Neuron (in vitro differentiated cells): Measurements from ENCODE around the gene PID1.

Source experiments
- H2AFZ ChIP-seq: one replicate; pipeline ENCODE4 v1.6.1; 2013; ENCODE audit warnings: low read depth, mild to moderate bottlenecking, inconsistent platforms, low read length, moderate library complexity
- H3K27me3 ChIP-seq: one replicate; pipeline ENCODE4 v1.6.1; 2013; ENCODE audit warnings: low read length; ENCODE audit not compliant: insufficient read depth
- H3K36me3 ChIP-seq: one replicate; pipeline ENCODE4 v1.6.1; 2013; ENCODE audit warnings: low read length; ENCODE audit not compliant: insufficient read depth
- H3K4me1 ChIP-seq: one replicate; pipeline ENCODE4 v1.6.1; 2013; ENCODE audit warnings: low read length; ENCODE audit not compliant: insufficient read depth
- H3K4me3 ChIP-seq: 2 replicates; pipeline ENCODE4 v1.5.1; 2013; ENCODE audit warnings: mild to moderate bottlenecking, low read length, moderate library complexity
- H3K9me3 ChIP-seq: one replicate; pipeline ENCODE4 v1.6.1; 2013; ENCODE audit warnings: low read length

Gene PID1

DNA sequence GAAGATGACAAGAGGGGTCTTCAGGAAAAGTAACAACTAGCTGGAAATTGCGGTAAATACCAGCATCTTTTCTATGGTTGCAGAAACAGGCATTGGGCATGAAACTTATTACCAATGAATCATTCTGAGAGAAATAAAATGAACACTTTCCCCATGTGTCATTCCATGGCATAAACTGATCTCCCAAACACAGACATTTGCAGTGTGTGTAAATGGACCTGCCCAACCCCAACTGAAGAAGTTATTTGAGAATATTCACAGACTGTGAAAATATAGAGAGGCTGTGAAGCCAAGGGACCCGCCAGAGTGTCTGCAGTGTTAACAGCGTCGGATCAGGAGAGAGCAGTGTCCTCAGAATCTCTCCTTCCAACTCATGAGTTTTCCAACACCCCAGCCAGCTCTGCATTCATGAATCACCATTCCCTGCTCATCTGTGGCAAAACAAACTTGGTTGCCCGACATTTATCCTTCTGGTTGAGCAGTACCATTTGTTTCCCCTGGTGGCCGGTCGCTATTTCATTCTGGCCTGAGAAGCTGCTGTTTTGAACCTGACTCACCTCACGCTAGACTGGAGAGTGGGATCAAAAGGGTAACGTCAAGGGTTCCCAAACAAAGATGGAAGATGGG, 238.4 kb downstream of the PID1 start:
- Histone ChIP-seq H3K4me3 (no peak overlapping the region), H3K36me3 (no peaks in the 10 kb centered on the region), H2AFZ (no peak overlapping the region), H3K4me1 (no peaks in the 10 kb centered on the region), H3K9me3 (no peaks in the 10 kb centered on the region), H3K27me3 (no peaks in the 10 kb centered on the region)

DNA sequence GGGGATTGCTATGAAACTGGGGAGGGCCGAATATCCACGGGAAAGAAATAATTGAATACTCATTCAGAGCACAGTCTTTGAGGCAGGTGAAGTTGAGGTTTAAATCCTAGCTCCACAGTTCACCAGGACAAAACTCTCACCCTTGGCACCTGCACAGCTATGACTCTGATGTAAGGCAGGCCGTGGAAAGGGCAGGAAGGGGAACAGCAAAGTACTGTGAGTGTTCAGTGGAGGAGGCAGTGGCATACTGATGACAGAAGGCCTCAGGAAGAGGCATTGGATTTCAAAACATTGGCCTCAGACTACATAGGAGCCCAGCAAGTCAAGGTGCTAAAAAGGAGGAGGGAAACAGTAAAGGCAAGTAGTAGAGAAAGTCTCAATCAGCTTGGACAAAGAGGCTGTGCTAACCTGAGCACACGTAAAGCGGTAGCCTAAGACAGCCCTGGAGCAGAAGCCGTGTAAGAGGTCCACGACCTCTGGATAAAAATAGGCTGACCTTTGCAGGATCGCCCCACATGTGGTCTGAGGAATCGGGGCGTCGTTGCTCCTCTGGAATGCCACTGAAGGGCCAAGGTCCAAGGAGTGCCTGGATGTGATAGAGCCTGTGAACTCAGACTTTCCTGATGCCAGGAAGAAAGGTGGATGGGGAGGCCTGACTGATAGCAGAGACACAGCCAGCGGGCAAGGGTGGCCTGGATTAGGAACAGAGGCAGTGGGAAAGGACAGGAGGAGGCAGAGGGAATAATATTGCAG, 243.6 kb downstream of the PID1 start:
- Histone ChIP-seq H3K4me1 (no peaks in the 10 kb centered on the region), H3K4me3 (no peak overlapping the region), H3K9me3 (no peaks in the 10 kb centered on the region), H2AFZ (no peak overlapping the region), H3K36me3 (no peaks in the 10 kb centered on the region), H3K27me3 (no peaks in the 10 kb centered on the region)

DNA sequence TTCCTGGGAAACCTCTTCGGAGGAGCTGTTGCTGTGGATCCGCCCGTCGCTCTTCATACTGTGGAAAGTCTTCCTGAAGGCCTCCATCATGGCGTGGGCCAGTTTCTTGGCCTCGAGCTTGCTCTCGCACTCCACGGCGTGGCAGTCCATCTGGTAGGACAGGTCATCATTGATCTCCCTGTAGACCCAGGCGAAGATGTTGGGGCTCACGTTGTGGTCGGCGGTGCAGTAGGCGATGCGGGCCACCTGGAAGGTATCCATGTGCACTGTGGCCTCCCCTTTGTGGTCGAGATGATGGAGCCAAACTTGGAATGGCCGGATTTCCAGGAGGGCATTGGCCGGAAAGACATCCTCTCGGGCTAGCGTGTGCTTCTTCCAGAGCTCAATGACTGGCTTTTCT, 245.4 kb downstream of the PID1 start:
- Histone ChIP-seq H3K36me3 (no peaks in the 10 kb centered on the region), H3K4me3 (no peak overlapping the region), H3K27me3 (no peaks in the 10 kb centered on the region), H3K9me3 (no peaks in the 10 kb centered on the region), H3K4me1 (no peaks in the 10 kb centered on the region), H2AFZ (no peak overlapping the region)

DNA sequence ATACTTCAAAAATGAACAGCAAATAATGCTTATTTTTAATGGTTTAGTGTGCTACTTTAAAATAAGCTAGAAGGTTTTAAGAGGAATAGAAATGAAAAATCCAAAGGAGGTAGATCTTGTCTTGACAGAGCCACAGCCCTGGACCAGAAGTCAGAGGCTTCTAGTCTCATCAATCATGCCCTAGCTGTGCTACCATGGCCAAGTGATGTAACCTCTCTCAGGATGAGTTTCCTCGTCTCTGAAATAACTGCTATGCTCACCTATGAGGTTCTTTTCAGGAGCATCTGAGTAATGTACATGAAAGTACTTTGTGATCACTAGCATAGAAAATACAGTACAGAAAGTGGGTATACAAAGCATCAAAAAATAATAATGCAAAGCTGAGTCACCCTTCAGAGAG, 248.4 kb downstream of the PID1 start:
- Histone ChIP-seq H3K4me3 (no peak overlapping the region), H3K36me3 (no peaks in the 10 kb centered on the region), H3K4me1 (no peaks in the 10 kb centered on the region), H2AFZ (no peak overlapping the region), H3K9me3 (no peaks in the 10 kb centered on the region), H3K27me3 (no peaks in the 10 kb centered on the region)

DNA sequence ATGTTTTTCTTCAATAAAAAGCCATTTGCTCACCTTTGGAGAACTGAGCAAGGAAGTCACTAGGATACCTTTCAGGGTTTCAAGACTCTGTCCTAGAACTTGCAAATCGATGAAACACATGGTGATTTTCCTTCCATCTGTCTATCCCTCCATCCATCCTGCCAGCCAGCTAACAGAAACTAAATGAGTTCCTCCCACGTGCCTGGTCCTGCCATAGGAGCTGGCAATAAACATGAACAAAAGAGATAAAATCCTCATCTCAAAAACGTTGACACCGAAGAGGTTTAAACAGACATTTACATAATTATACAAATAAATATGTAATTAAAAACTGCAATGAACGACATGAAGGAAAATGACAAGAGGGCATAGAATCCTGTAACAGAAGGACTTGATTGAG, 249.0 kb downstream of the PID1 start:
- Histone ChIP-seq H2AFZ (no peak overlapping the region), H3K4me3 (no peak overlapping the region), H3K4me1 (no peaks in the 10 kb centered on the region), H3K9me3 (no peaks in the 10 kb centered on the region), H3K36me3 (no peaks in the 10 kb centered on the region), H3K27me3 (no peaks in the 10 kb centered on the region)

DNA sequence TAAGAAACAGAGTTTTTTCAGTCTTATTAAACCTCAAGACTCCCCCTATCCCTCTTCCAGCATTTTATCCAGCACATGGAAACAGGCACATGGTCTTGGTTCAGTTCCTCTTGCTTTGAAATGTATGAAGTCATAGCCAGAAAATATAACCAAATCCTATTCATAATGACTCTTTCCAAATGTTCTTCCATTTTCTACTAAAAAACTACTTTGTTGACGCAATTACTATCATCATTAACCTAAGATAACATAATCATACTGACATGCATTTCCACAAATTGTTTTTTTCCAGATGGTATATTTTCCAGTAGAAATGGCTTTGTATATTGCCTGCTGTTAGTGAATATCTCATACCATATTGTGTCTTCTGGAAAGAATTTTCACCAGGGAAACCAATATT, 261.3 kb downstream of the PID1 start:
- no peaks in the 10 kb centered on the region for H3K27me3 ChIP-seq
- no peaks in the 10 kb centered on the region for H3K36me3 ChIP-seq
- no peak overlapping the region for H2AFZ ChIP-seq
- no peaks in the 10 kb centered on the region for H3K4me1 ChIP-seq
- H3K9me3 ChIP-seq, result no peaks in the 10 kb centered on the region
- no peak overlapping the region for H3K4me3 ChIP-seq

DNA sequence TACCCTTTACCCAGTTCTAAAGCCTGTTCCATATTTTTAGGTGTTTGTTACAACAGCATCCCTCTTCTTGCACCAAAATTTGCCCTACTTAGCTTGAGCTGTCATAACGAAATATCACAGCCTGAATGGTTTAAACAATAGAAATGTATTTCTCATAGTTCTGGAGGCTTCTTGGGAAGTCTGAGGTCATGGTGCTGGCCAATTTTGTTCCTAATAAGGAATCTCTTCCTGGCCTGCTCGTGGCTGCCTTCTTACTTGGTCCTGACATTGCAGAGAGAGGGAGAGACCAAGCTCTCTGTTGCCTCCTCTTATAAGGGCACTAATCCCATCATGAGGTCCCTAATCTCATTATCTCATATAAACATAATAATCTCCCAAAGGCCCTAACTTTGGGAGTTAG, 267.8 kb downstream of the PID1 start:
- Histone ChIP-seq H2AFZ (no peak overlapping the region), H3K4me1 (no peaks in the 10 kb centered on the region), H3K36me3 (no peaks in the 10 kb centered on the region), H3K9me3 (peaks cover 3% of the 10 kb centered on the region), H3K4me3 (no peak overlapping the region), H3K27me3 (no peaks in the 10 kb centered on the region)

DNA sequence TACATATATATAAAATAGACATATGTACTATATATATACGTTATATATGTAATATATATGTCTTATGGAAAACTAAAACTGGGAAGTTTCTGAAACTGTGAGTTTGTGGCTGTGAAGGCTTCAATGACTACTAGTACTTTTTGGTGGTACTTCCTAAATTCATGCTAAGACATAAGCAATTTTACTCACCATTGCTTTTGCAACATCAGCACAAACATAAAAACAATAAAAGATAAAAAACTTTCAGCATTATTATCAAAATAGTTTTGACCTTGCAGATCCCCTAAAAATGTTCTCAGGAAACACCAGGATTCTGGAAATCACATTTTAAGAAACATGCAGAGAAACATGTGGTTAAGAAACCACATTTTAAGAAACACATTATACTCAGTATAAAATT, 269.9 kb downstream of the PID1 start:
- Histone ChIP-seq H3K9me3 (peaks cover 3% of the 10 kb centered on the region), H3K36me3 (no peaks in the 10 kb centered on the region), H3K27me3 (no peaks in the 10 kb centered on the region), H3K4me3 (no peak overlapping the region), H2AFZ (no peak overlapping the region), H3K4me1 (no peaks in the 10 kb centered on the region)

DNA sequence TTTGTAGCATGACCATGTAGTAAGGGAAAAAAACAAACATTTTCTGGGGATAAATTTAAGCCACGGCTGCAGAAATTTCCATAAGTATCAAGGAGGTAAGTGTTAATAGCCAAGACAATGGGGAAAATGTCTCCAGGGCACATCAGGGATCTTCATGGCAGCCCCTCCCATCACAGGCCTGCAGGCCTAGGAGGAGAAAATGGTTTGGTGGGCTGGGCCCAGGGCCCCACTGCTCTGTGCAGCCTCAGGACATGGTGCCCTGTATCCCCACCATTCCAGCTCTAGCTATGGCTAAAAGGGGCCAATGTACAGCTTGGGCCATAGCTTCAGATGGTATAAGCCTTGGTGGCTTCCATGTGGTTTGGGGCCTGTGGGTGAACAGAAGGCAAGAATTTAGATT, 271.8 kb downstream of the PID1 start:
- H3K4me3 ChIP-seq, result no peak overlapping the region
- H3K4me1 ChIP-seq, result no peaks in the 10 kb centered on the region
- no peak overlapping the region for H2AFZ ChIP-seq
- H3K27me3 ChIP-seq, result no peaks in the 10 kb centered on the region
- H3K36me3 ChIP-seq, result no peaks in the 10 kb centered on the region
- H3K9me3 ChIP-seq, result peaks cover 3% of the 10 kb centered on the region

DNA sequence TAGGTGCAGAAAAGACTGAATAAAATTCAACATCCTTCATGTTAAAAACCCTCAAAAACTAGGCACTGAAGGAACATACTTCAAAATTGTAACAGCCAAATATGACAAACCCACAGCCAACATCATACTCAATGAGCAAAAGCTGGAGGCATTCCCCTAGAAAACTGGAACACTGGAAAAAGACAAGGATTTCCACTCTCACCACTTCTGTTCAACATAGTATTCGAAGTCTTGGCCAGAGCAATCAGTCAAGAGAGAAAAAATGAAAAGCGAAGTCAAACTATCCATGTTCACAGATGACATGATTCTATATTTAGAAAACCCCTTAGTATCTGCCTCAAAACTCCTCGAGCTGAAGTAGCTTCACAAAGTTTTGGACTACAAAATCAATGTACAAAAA, 282.3 kb downstream of the PID1 start:
- Histone ChIP-seq H3K36me3 (no peaks in the 10 kb centered on the region), H3K4me1 (no peaks in the 10 kb centered on the region), H3K27me3 (no peaks in the 10 kb centered on the region), H3K4me3 (no peak overlapping the region), H3K9me3 (no peaks in the 10 kb centered on the region), H2AFZ (no peak overlapping the region)

DNA sequence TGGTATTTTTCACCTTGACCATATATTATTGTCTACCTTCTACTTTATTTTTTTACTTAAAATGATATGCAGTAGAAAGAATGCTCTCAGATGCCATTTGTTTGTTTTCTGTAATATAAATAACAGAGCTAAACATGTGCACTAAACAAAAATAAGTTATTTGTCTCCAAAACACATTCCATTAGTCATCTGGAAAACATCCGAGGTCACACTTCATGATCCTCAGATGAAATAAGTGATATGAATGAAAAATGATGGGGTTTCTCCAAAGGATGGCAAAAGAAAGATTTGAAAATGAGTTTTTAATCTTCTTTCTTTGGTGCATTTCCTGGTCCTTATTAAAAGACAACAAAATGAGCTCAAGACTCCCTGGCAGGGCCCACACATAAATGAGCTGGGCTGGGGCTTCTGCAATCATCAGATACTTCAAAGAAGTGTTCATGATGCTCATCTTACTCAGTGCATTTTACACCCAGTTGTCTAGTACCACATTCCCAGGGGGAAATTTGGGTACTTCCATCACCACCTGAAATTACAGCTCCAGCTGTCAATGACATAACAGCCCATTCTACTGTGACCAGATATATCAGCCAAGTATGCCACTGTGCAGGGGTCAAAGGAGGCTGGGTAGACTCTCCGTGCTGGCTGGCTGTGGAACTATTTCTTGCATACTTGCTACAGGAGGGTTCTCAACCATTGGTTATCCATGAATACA, 283.5 kb downstream of the PID1 start:
- no peaks in the 10 kb centered on the region for H3K36me3 ChIP-seq
- H3K9me3 ChIP-seq, result no peaks in the 10 kb centered on the region
- H2AFZ ChIP-seq, result no peak overlapping the region
- H3K4me3 ChIP-seq, result no peak overlapping the region
- H3K27me3 ChIP-seq, result no peaks in the 10 kb centered on the region
- H3K4me1 ChIP-seq, result no peaks in the 10 kb centered on the region

DNA sequence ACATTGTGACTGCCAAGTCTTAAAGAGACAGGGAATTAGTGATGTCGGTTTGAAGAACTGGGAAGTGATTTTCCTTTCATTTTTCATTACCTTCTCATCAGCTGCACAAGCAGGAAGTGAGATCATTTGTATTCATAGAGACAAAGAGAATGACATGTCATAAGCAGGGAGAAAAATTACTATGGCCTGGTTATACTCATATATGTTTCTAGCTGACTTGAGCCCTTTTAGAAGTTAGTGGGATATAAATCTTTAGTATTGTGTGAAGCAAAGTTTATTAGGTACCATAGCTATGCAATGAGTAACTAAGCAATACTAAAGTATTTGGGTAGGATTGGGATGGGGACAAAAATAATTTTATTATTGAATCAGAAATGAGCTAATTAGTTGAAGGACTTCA, 284.1 kb downstream of the PID1 start:
- Histone ChIP-seq H2AFZ (no peak overlapping the region), H3K4me3 (no peak overlapping the region), H3K27me3 (no peaks in the 10 kb centered on the region), H3K36me3 (no peaks in the 10 kb centered on the region), H3K4me1 (no peaks in the 10 kb centered on the region), H3K9me3 (no peaks in the 10 kb centered on the region)

DNA sequence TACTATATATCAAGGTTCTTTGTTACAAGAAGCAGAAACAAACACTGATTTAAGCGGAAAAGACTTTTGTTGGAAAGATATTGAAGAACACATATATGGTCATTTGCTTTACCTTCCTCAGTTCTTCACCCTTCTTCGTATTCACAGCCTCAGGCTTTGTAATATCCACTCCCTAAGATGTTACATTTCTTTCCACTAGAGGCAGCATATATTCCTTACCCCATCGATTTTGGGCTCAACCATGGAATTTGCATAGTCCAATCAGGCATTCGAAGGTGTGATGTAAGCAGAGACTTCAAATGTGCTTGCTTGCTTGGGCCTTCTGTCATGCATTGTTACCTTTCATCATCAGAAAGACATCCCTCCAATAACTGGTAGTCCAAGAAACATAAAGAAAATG, 287.4 kb downstream of the PID1 start:
- H3K9me3 ChIP-seq, result no peaks in the 10 kb centered on the region
- H2AFZ ChIP-seq, result no peak overlapping the region
- H3K36me3 ChIP-seq, result no peaks in the 10 kb centered on the region
- no peaks in the 10 kb centered on the region for H3K4me1 ChIP-seq
- no peak overlapping the region for H3K4me3 ChIP-seq
- H3K27me3 ChIP-seq, result no peaks in the 10 kb centered on the region
